22Rv1 (cell line): ENCODE results near the gene KHK.

Source experiments
- ZFX ChIP-seq: fragments of 450-650 bp; IDR thresholded peaks from 2 replicates; pipeline ENCODE4 v1.6.1; 2017; ENCODE audit warnings: antibody characterized with exemption, borderline replicate concordance
- TF ChIP-seq, protein P1 (sequence below): fragments of 450-650 bp; IDR thresholded peaks from 2 replicates; pipeline ENCODE4 v1.5.1; 2017; ENCODE audit warnings: mild to moderate bottlenecking

- TF ChIP-seq, protein P1, sequence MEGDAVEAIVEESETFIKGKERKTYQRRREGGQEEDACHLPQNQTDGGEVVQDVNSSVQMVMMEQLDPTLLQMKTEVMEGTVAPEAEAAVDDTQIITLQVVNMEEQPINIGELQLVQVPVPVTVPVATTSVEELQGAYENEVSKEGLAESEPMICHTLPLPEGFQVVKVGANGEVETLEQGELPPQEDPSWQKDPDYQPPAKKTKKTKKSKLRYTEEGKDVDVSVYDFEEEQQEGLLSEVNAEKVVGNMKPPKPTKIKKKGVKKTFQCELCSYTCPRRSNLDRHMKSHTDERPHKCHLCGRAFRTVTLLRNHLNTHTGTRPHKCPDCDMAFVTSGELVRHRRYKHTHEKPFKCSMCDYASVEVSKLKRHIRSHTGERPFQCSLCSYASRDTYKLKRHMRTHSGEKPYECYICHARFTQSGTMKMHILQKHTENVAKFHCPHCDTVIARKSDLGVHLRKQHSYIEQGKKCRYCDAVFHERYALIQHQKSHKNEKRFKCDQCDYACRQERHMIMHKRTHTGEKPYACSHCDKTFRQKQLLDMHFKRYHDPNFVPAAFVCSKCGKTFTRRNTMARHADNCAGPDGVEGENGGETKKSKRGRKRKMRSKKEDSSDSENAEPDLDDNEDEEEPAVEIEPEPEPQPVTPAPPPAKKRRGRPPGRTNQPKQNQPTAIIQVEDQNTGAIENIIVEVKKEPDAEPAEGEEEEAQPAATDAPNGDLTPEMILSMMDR, result no peak
- TF ChIP-seq ZFX, result no peak
Observed at GRCh38 chr2:27095427-27095744, 8.8 kb downstream of the KHK start.
